Panc1 (cell line): ENCODE data around the gene OR11L1. TPM values are rescaled to one million over a fixed set of nuclear protein-coding genes. Genes with fewer than 3 reads are reported as not detected.

ENCODE experiments used
- ATAC-seq: fragments of 200-7000 bp; cut with Tn5 transposase; 2 replicates; pipeline ENCODE4 v1.9.1; 2020; ENCODE audit warnings: mild to moderate bottlenecking, moderate library complexity
- BruUV-seq: library from RNA; stranded (reverse); fragments of 400-500 nt; replicated peaks from 2 replicates; lab custom pipeline; 2021; lab: Mats Ljungman, UMichigan
- CTCF ChIA-PET: fragments of 300-600 bp; sonication (Branson Sonifier 250); formaldehyde crosslinking; loops from one replicate; lab custom pipeline; 2022; ENCODE audit warnings: antibody characterized with exemption; lab: Charles Lee
- POLR2A ChIA-PET: fragments of 300-600 bp; sonication (Branson Sonifier 250); formaldehyde crosslinking; loops from one replicate; lab custom pipeline; 2022; ENCODE audit warnings: antibody characterized with exemption; lab: Charles Lee
- DNase-seq: peaks from one replicate; pipeline ENCODE4 v3.0.0-alpha.2; 2010; ENCODE audit warnings: low read depth, low spot score
- H3K27ac ChIP-seq: 2 replicates; pipeline ENCODE4 v1.5.1; 2011; ENCODE audit warnings: mild to moderate bottlenecking, low read length, inconsistent platforms
- H3K27me3 ChIP-seq: fragments of 200-500 bp; sonication (Bioruptor generic); 2 replicates; pipeline ENCODE4 v1.6.0; 2014; ENCODE audit warnings: low read length, inconsistent platforms; ENCODE audit not compliant: control insufficient read depth, insufficient read depth
- H3K36me3 ChIP-seq: fragments of 200-500 bp; sonication (Bioruptor generic); 2 replicates; pipeline ENCODE4 v1.5.1; 2014; ENCODE audit warnings: inconsistent platforms, mild to moderate bottlenecking, low read length, moderate library complexity; ENCODE audit not compliant: control insufficient read depth, insufficient read depth
- H3K4me1 ChIP-seq: 2 replicates; pipeline ENCODE4 v1.5.1; 2011; ENCODE audit warnings: inconsistent platforms, mild to moderate bottlenecking, low read length, moderate library complexity; ENCODE audit not compliant: control insufficient read depth, insufficient read depth
- H3K4me3 ChIP-seq, 2 experiments: 2 replicates each; pipeline ENCODE4 v1.5.1; 2011 to 2012; ENCODE audit warnings: low read depth in 2 of 2, low read length in 2 of 2, mild to moderate bottlenecking in 2 of 2, inconsistent platforms in 1 of 2, moderate library complexity in 1 of 2
- H3K9me3 ChIP-seq: fragments of 200-500 bp; sonication (Bioruptor generic); 2 replicates; pipeline ENCODE4 v1.5.1; 2014; ENCODE audit warnings: low read depth, mild to moderate bottlenecking, inconsistent platforms, low read length, moderate library complexity; ENCODE audit not compliant: control insufficient read depth, insufficient read depth
- CTCF ChIP-seq: fragments of 450-650 bp; IDR thresholded peaks from 2 replicates; pipeline ENCODE4 v1.5.1; 2017; ENCODE audit warnings: mild to moderate bottlenecking
- POLR2AphosphoS5 ChIP-seq: IDR thresholded peaks from 2 replicates; pipeline ENCODE4 v1.6.1; 2012; ENCODE audit warnings: mild to moderate bottlenecking, low read depth, low read length, moderate library complexity
- SIN3A ChIP-seq: IDR thresholded peaks from 2 replicates; pipeline ENCODE4 v1.6.1; 2012; ENCODE audit warnings: low read depth, mild to moderate bottlenecking, low read length, moderate library complexity, borderline replicate concordance; ENCODE audit not compliant: insufficient read depth
- TCF7L2 ChIP-seq: IDR thresholded peaks from 2 replicates; pipeline ENCODE4 v1.6.1; 2011; ENCODE audit warnings: mild to moderate bottlenecking, low read depth, low read length, inconsistent platforms
- in situ Hi-C: cut with HindIII; loops from 2 replicates; pipeline ENCODE4 v1.10.0; 2016; ENCODE audit warnings: low sequenced_read_pairs, low pct_unique_long_range_greater_than_20kb
- intact Hi-C: fragments of 100-400 bp; cut with micrococcal nuclease; formaldehyde crosslinking; loops from one replicate; pipeline ENCODE4 v1.10.0; 2022; ENCODE audit not compliant: unreplicated experiment
- total RNA-seq: library from RNA; stranded (reverse); gene quantifications from one replicate; pipeline ENCODE4 v1.2.1, GENCODE V29; 2021; ENCODE audit not compliant: unreplicated experiment
- TF ChIP-seq, protein P1 (sequence below), 2 experiments: IDR thresholded peaks; 2 replicates each; pipeline ENCODE4 v1.6.1; 2011 to 2012; ENCODE audit warnings: low read depth in 2 of 2, control low read depth in 1 of 2, low read length in 1 of 2, mild to moderate bottlenecking in 1 of 2, moderate library complexity in 1 of 2; ENCODE audit not compliant: insufficient read depth in 1 of 2

Gene OR11L1
- total RNA-seq, 1 experiment from 2014 or later: not detected

- BruUV-seq: no TSS peak
- H3K27ac ChIP-seq: no peak overlapping the region
- ATAC-seq: no peak
- DNase-seq: no peak
- intact Hi-C loops: loop anchor here (10.0 kb wide), 1 partner anchor 57 kb away; no protein-coding TSS in a partner anchor
- ChIA-PET CTCF (no interaction called here), POLR2A (no interaction called here)
- no peak overlapping the region for H3K4me3 ChIP-seq
- no peaks in the 10 kb centered on the region for H3K9me3 ChIP-seq
- no peaks in the 10 kb centered on the region for H3K4me1 ChIP-seq
- TF ChIP-seq, protein P1, sequence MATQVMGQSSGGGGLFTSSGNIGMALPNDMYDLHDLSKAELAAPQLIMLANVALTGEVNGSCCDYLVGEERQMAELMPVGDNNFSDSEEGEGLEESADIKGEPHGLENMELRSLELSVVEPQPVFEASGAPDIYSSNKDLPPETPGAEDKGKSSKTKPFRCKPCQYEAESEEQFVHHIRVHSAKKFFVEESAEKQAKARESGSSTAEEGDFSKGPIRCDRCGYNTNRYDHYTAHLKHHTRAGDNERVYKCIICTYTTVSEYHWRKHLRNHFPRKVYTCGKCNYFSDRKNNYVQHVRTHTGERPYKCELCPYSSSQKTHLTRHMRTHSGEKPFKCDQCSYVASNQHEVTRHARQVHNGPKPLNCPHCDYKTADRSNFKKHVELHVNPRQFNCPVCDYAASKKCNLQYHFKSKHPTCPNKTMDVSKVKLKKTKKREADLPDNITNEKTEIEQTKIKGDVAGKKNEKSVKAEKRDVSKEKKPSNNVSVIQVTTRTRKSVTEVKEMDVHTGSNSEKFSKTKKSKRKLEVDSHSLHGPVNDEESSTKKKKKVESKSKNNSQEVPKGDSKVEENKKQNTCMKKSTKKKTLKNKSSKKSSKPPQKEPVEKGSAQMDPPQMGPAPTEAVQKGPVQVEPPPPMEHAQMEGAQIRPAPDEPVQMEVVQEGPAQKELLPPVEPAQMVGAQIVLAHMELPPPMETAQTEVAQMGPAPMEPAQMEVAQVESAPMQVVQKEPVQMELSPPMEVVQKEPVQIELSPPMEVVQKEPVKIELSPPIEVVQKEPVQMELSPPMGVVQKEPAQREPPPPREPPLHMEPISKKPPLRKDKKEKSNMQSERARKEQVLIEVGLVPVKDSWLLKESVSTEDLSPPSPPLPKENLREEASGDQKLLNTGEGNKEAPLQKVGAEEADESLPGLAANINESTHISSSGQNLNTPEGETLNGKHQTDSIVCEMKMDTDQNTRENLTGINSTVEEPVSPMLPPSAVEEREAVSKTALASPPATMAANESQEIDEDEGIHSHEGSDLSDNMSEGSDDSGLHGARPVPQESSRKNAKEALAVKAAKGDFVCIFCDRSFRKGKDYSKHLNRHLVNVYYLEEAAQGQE (IDR thresholded peaks at IDR 0.05; ENCODE audit: insufficient read depth in 1 of 2, low read depth in 2 of 2, low read length in 1 of 2): no peak
- TF ChIP-seq POLR2AphosphoS5: no peak
- in situ Hi-C loops: no loop called here
- H3K36me3 ChIP-seq: no peaks in the 10 kb centered on the region
- H3K27me3 ChIP-seq: no peaks in the 10 kb centered on the region
Measured at GRCh38 chr1:247857985-247858619, 16.4 kb upstream of the OR11L1 start.

DNA sequence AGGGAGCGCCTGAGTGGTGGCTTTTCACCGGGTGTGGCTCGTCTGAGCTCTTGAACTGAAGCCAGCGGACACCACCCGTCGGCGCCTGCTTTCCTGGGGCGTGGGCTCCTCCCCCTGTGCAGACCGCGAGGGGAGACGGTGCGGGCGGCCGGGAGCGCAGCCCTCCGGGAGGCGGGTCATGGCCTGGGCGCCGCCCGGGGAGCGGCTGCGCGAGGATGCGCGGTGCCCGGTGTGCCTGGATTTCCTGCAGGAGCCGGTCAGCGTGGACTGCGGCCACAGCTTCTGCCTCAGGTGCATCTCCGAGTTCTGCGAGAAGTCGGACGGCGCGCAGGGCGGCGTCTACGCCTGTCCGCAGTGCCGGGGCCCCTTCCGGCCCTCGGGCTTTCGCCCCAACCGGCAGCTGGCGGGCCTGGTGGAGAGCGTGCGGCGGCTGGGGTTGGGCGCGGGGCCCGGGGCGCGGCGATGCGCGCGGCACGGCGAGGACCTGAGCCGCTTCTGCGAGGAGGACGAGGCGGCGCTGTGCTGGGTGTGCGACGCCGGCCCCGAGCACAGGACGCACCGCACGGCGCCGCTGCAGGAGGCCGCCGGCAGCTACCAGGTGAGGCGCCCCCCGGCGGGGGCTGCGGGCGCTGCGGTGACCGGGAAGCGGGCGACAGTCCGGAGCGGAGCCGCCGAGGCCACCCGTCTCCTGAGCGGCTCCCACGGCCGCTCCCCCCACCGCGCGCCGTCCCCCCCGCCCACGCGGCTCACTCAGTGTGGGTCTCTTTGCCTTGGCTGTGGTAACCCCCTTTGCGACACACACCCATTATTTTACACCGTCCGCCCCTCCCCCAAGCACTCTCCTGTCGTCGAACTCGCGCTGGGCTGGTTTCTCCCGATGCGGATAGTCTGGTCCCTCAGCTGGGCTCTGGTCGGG, 15.6 kb upstream of the OR11L1 start, which contains the start of gene TRIM58:
TRIM58 (plus strand) TSS at position 119 of the 916 bp plus-strand sequence; CDS start at position 179, 60 bp downstream.
- POLR2A ChIA-PET: interaction anchor here (0.6 kb wide), 1 partner anchor 10 kb away, joined by 4 read pairs; no protein-coding TSS in a partner anchor
- intact Hi-C loops: loop anchor here (10.0 kb wide), 1 partner anchor 57 kb away; no protein-coding TSS in a partner anchor
- ATAC-seq: no peak

More for the DNA sequence above, 15.6 kb upstream of the OR11L1 start, which contains the start of gene TRIM58:
- CTCF ChIA-PET: no interaction called here
- Histone ChIP-seq H3K4me1 (no peaks in the 10 kb centered on the region), H3K27ac (no peak within 1 kb of the TSS), H3K9me3 (no peaks in the 10 kb centered on the region), H3K27me3 (no peaks in the 10 kb centered on the region), H3K36me3 (no peaks in the 10 kb centered on the region), H3K4me3 (no peak within 1 kb of the TSS; a peak in 1 of 4 replicates)
- in situ Hi-C loops: no loop called here
- TF ChIP-seq, protein P1 (IDR thresholded peaks at IDR 0.05; ENCODE audit: insufficient read depth in 1 of 2, low read depth in 2 of 2, low read length in 1 of 2): no peak
- TF ChIP-seq SIN3A (no peak), TCF7L2 (no peak), POLR2AphosphoS5 (no peak), CTCF (no peak)
- no peak for DNase-seq
- no TSS peak for BruUV-seq
